PC-9 (cell line): ENCODE data around the gene ARFGAP1.

Source experiments
- EZH2 ChIP-seq: fragments of 200-600 bp; sonication (generic); IDR thresholded peaks from 2 replicates; pipeline ENCODE4 v1.8.0; 2017; ENCODE audit warnings: antibody characterized with exemption, low read depth
- TF ChIP-seq, protein P1 (sequence below): fragments of 200-600 bp; sonication (generic); conservative IDR thresholded peaks from 2 replicates; pipeline ENCODE4 v1.6.1; 2017; ENCODE audit warnings: mixed run types, antibody characterized with exemption, mild to moderate bottlenecking, moderate library complexity

DNA sequence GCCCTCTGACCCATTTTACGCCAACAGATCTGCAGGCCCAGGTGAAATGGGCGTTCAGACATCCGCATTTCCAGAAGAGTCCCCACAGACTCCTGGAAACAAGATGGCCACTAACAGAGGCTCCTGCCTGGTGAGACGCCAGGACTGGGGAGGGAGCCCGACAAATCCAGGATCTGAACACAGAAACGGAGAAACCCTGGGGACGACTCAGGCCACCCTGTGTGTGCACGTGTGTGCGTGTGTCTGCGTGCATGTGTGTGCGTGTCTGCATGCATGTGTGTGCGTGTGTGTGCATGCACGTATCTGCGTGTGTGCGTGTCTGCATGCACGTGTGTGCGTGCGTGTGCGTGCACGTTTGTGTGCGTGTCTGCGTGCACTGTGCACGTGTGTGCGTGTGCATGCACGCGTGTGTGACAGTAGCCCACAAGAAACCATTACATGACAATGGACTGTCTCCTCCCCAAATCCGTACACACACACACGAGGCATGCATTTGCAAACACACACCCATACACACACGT is 63.7 kb downstream of the ARFGAP1 start:
- TF ChIP-seq, protein P1, sequence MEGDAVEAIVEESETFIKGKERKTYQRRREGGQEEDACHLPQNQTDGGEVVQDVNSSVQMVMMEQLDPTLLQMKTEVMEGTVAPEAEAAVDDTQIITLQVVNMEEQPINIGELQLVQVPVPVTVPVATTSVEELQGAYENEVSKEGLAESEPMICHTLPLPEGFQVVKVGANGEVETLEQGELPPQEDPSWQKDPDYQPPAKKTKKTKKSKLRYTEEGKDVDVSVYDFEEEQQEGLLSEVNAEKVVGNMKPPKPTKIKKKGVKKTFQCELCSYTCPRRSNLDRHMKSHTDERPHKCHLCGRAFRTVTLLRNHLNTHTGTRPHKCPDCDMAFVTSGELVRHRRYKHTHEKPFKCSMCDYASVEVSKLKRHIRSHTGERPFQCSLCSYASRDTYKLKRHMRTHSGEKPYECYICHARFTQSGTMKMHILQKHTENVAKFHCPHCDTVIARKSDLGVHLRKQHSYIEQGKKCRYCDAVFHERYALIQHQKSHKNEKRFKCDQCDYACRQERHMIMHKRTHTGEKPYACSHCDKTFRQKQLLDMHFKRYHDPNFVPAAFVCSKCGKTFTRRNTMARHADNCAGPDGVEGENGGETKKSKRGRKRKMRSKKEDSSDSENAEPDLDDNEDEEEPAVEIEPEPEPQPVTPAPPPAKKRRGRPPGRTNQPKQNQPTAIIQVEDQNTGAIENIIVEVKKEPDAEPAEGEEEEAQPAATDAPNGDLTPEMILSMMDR, result no peak
- no peak for TF ChIP-seq EZH2
